Progenitor cell of endocrine pancreas (in vitro differentiated cells): ENCODE data around the gene ZCWPW1. TPM values are rescaled to one million over a fixed set of nuclear protein-coding genes. Genes with fewer than 3 reads are reported as not detected.

ENCODE experiments used
- DNase-seq: peaks from one replicate; pipeline ENCODE4 v3.0.0; 2021; ENCODE audit warnings: low spot score; ENCODE audit not compliant: unreplicated experiment
- H3K27ac Mint-ChIP-seq: 2 replicates; pipeline ENCODE4 v1.8.0; 2021; ENCODE audit warnings: mild to moderate bottlenecking, moderate library complexity, mixed read lengths
- H3K27me3 Mint-ChIP-seq: 2 replicates; pipeline ENCODE4 v1.8.0; 2021; ENCODE audit warnings: mixed read lengths
- H3K36me3 Mint-ChIP-seq: 2 replicates; pipeline ENCODE4 v1.8.0; 2022; ENCODE audit warnings: mixed read lengths; ENCODE audit not compliant: insufficient read depth
- H3K4me1 Mint-ChIP-seq: 2 replicates; pipeline ENCODE4 v1.8.0; 2021; ENCODE audit warnings: low read depth, mixed read lengths
- H3K4me3 Mint-ChIP-seq: 2 replicates; pipeline ENCODE4 v1.8.0; 2021; ENCODE audit warnings: low read depth, mild to moderate bottlenecking, moderate library complexity, mixed read lengths
- H3K9me3 Mint-ChIP-seq: 2 replicates; pipeline ENCODE4 v1.8.0; 2021; ENCODE audit warnings: low read depth, mixed read lengths
- CTCF ChIP-seq: fragments of 200-600 bp; sonication (generic); IDR thresholded peaks from one replicate; pipeline ENCODE4 v1.5.0; 2021; ENCODE audit warnings: antibody characterized with exemption, mild to moderate bottlenecking; ENCODE audit not compliant: unreplicated experiment
- total RNA-seq: library from RNA; stranded (reverse); gene quantifications from 2 replicates; pipeline ENCODE4 v1.2.1, GENCODE V29; 2021

Gene ZCWPW1
- total RNA-seq, 1 donor from 2014 or later = 3.8 TPM

- Mint-ChIP-seq H3K27ac (peak overlapping the region; percentile 91), H3K4me3 (peak overlapping the region; percentile 90), H3K27me3 (no peaks in the 10 kb centered on the region), H3K9me3 (no peaks in the 10 kb centered on the region), H3K36me3 (peaks cover 10% of the 10 kb centered on the region), H3K4me1 (peaks cover 30% of the 10 kb centered on the region)
- DNase-seq = peak; percentile 26
- no peak for TF ChIP-seq CTCF
These were observed 7.2 kb upstream of the ZCWPW1 start for GRCh38 chr7:100435401-100436304.

- Mint-ChIP-seq H3K4me1 (peaks cover 31% of the 10 kb centered on the region), H3K27ac (peak overlapping the region; percentile 91), H3K9me3 (no peaks in the 10 kb centered on the region), H3K27me3 (no peaks in the 10 kb centered on the region), H3K4me3 (peak overlapping the region; percentile 80), H3K36me3 (peaks cover 10% of the 10 kb centered on the region)
- TF ChIP-seq CTCF = no peak
- DNase-seq = no peak
These were observed 6.0 kb upstream of the ZCWPW1 start for GRCh38 chr7:100434297-100435144.

GRCh38 chr7:100433592-100434296 is 5.2 kb upstream of the ZCWPW1 start:
- peaks cover 10% of the 10 kb centered on the region for H3K36me3 Mint-ChIP-seq
- peaks cover 31% of the 10 kb centered on the region for H3K4me1 Mint-ChIP-seq
- no peak overlapping the region for H3K27ac Mint-ChIP-seq
- H3K9me3 Mint-ChIP-seq = no peaks in the 10 kb centered on the region
- H3K4me3 Mint-ChIP-seq = peak overlapping the region; percentile 80
- TF ChIP-seq CTCF = no peak
- no peaks in the 10 kb centered on the region for H3K27me3 Mint-ChIP-seq
- no peak for DNase-seq

GRCh38 chr7:100433276-100433591 is 4.7 kb upstream of the ZCWPW1 start:
- Mint-ChIP-seq H3K27me3 (no peaks in the 10 kb centered on the region), H3K4me1 (peaks cover 30% of the 10 kb centered on the region), H3K4me3 (no peak overlapping the region), H3K36me3 (peaks cover 10% of the 10 kb centered on the region), H3K9me3 (no peaks in the 10 kb centered on the region), H3K27ac (peak overlapping the region; percentile 59)
- DNase-seq = no peak
- TF ChIP-seq CTCF = no peak

GRCh38 chr7:100432621-100433275 is 4.2 kb upstream of the ZCWPW1 start:
- H3K27me3 Mint-ChIP-seq = no peaks in the 10 kb centered on the region
- no peak overlapping the region for H3K4me3 Mint-ChIP-seq
- no peak for TF ChIP-seq CTCF
- H3K27ac Mint-ChIP-seq = peak overlapping the region; percentile 59
- peaks cover 10% of the 10 kb centered on the region for H3K36me3 Mint-ChIP-seq
- no peaks in the 10 kb centered on the region for H3K9me3 Mint-ChIP-seq
- DNase-seq = no peak
- H3K4me1 Mint-ChIP-seq = peaks cover 29% of the 10 kb centered on the region
